HepG2 (cell line): Measurements from ENCODE around the gene MAPK11. TPM values are rescaled to one million over a fixed set of nuclear protein-coding genes. Genes with fewer than 3 reads are reported as not detected.
A peak's percentile ranks its signal among the peaks of the same experiment; 100 is the strongest.

ENCODE experiments used
- ASH2L ChIP-seq: fragments of 300-600, 200-600 bp; sonication (generic); IDR thresholded peaks from 2 replicates; pipeline ENCODE4 v1.7.0; 2017; ENCODE audit warnings: low read depth, mild to moderate bottlenecking, moderate library complexity, mixed read lengths, low read length; ENCODE audit not compliant: insufficient read length
- ATF1 ChIP-seq: IDR thresholded peaks from 2 replicates; pipeline ENCODE4 v1.6.1; 2016; ENCODE audit warnings: mild to moderate bottlenecking, control low read depth
- IKZF4 ChIP-seq: sonication (generic); formaldehyde crosslinking; IDR thresholded peaks from 2 replicates; pipeline ENCODE4 v1.5.1; 2020; ENCODE audit warnings: borderline replicate concordance, mild to moderate bottlenecking, low read depth, missing genetic modification reagents; ENCODE audit errors: not compliant biosample characterization
- KMT2B ChIP-seq: IDR thresholded peaks from 2 replicates; pipeline ENCODE4 v1.6.1; 2016; ENCODE audit warnings: missing genetic modification reagents, missing compliant biosample characterization
- NFATC3 ChIP-seq: sonication (generic); formaldehyde crosslinking; IDR thresholded peaks from 2 replicates; pipeline ENCODE4 v1.5.1; 2020; ENCODE audit warnings: mild to moderate bottlenecking, missing genetic modification reagents
- NR1H2 ChIP-seq: sonication (generic); formaldehyde crosslinking; IDR thresholded peaks from 2 replicates; pipeline ENCODE4 v1.8.1; 2022; ENCODE audit warnings: low read depth, missing genetic modification reagents, borderline replicate concordance
- PPARG ChIP-seq: conservative IDR thresholded peaks from 2 replicates; pipeline ENCODE4 v1.6.1; 2016; ENCODE audit warnings: missing biosample characterization, missing genetic modification reagents
- RORA ChIP-seq: sonication (generic); formaldehyde crosslinking; IDR thresholded peaks from 2 replicates; pipeline ENCODE4 v1.5.0; 2020; ENCODE audit warnings: mild to moderate bottlenecking, missing genetic modification reagents, moderate library complexity
- TBX3 ChIP-seq: fragments of 450-650 bp; IDR thresholded peaks from 2 replicates; pipeline ENCODE4 v1.6.1; 2017; ENCODE audit warnings: antibody characterized with exemption, mild to moderate bottlenecking, inconsistent platforms, borderline replicate concordance
- ZFP90 ChIP-seq: sonication (generic); formaldehyde crosslinking; IDR thresholded peaks from 2 replicates; pipeline ENCODE4 v1.8.0; 2022; ENCODE audit warnings: missing genetic modification reagents, mild to moderate bottlenecking, inconsistent platforms, borderline replicate concordance
- ZNF260 ChIP-seq: sonication (generic); formaldehyde crosslinking; IDR thresholded peaks from 2 replicates; pipeline ENCODE4 v1.4.0; 2020; ENCODE audit warnings: missing genetic modification reagents, low read depth, mild to moderate bottlenecking, borderline replicate concordance
- ZNF709 ChIP-seq: sonication (generic); formaldehyde crosslinking; IDR thresholded peaks from 2 replicates; pipeline ENCODE4 v1.5.0; 2020; ENCODE audit warnings: mild to moderate bottlenecking, missing genetic modification reagents
- polyA plus RNA-seq, 8 experiments: library from polyadenylated mRNA; depleted of rRNA in 3 of 8; stranded (reverse) in 7 of 8; unstranded in 1 of 8; fragments of >200 nt; fragmentation: Illumina TruSeq in 4 of 8; extraction: Trizol in 4 of 8; gene quantifications; 2 replicates each; pipeline versions ENCODE4 v1.2.1 to v1.2.3, GENCODE V29; 2011 to 2016; ENCODE audit warnings: low read depth in 4 of 8, missing spikeins in 1 of 8, mixed read lengths in 1 of 8; ENCODE audit not compliant: insufficient read depth in 1 of 8
- total RNA-seq, 5 experiments: library from RNA; depleted of rRNA; stranded (reverse); fragments of >200 nt; fragmentation: Illumina TruSeq; extraction: Trizol; gene quantifications; 2 replicates each; pipeline ENCODE4 v1.2.3, GENCODE V29; 2016; ENCODE audit warnings: low read depth in 1 of 5
- TF ChIP-seq, protein P1 (sequence below): sonication (generic); formaldehyde crosslinking; IDR thresholded peaks from 2 replicates; pipeline ENCODE4 v1.4.0; 2020; ENCODE audit warnings: low read depth, missing genetic modification reagents
- TF ChIP-seq, protein P2 (sequence below): sonication (generic); formaldehyde crosslinking; IDR thresholded peaks from 2 replicates; pipeline ENCODE4 v1.4.0; 2020; ENCODE audit warnings: low read depth, mild to moderate bottlenecking, missing genetic modification reagents
- TF ChIP-seq, protein P3 (sequence below): IDR thresholded peaks from 2 replicates; pipeline ENCODE4 v1.6.1; 2016; ENCODE audit warnings: low read depth, borderline replicate concordance
- TF ChIP-seq, protein P4 (sequence below): sonication (generic); formaldehyde crosslinking; IDR thresholded peaks from 2 replicates; pipeline ENCODE4 v1.5.0; 2020; ENCODE audit warnings: missing genetic modification reagents
- TF ChIP-seq, protein P5 (sequence below): sonication (generic); formaldehyde crosslinking; IDR thresholded peaks from 2 replicates; pipeline ENCODE4 v1.4.0; 2020; ENCODE audit warnings: missing genetic modification reagents

MAPK11 gene
- total and polyA plus RNA-seq, 2 of the 13 experiments (the other 11 are each of a cell fraction or from before 2014, with no cell fraction given) = 0.15 to 0.17 TPM

DNA sequence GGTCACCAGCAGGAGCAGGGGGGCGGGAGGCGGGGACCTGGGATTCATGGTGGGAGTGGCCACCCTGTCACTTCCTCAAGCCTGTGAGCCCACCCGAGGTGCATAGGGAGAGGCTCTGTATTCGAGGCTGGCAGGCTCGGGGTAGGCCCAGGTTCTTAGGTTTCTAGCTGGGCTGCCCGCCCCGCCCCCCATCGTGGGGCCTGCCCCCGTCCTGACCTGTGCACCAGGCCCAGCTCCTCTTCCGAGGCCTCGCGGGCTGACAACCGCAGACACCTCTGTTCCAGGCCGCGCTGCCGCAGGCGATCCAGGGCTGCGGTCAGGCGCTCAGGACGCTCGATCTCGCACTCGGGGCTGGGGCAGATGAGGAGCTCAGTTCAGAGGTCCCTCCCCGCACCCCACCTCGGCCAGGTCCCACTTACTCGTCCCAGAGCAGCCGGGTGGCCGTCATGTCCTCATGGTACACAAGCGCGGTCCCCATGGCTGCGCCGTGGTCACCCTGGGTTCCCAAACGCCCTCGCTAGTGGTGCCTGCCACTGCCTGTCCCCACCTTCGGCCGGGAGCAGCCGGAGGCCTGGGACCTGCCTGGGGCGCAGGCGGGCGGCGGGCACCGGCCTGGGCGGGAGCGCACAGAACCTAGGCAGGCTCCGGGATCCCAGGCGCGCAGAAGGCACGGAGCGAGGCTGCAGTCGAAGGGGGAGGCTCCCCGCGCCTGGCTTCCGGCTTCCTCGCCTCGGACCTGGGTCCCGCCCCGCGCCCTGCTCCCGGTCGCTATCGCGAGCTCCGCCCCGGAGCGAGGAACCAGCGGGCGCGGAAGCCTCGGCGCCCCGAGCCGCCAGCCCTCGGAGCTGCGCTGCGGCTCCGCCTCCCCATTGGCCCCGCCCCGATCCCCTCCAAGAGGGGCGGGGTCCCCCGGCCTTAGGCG, 19.4 kb downstream of the MAPK11 start, which contains the start of gene HDAC10 (continued):
- TF ChIP-seq, protein P1, sequence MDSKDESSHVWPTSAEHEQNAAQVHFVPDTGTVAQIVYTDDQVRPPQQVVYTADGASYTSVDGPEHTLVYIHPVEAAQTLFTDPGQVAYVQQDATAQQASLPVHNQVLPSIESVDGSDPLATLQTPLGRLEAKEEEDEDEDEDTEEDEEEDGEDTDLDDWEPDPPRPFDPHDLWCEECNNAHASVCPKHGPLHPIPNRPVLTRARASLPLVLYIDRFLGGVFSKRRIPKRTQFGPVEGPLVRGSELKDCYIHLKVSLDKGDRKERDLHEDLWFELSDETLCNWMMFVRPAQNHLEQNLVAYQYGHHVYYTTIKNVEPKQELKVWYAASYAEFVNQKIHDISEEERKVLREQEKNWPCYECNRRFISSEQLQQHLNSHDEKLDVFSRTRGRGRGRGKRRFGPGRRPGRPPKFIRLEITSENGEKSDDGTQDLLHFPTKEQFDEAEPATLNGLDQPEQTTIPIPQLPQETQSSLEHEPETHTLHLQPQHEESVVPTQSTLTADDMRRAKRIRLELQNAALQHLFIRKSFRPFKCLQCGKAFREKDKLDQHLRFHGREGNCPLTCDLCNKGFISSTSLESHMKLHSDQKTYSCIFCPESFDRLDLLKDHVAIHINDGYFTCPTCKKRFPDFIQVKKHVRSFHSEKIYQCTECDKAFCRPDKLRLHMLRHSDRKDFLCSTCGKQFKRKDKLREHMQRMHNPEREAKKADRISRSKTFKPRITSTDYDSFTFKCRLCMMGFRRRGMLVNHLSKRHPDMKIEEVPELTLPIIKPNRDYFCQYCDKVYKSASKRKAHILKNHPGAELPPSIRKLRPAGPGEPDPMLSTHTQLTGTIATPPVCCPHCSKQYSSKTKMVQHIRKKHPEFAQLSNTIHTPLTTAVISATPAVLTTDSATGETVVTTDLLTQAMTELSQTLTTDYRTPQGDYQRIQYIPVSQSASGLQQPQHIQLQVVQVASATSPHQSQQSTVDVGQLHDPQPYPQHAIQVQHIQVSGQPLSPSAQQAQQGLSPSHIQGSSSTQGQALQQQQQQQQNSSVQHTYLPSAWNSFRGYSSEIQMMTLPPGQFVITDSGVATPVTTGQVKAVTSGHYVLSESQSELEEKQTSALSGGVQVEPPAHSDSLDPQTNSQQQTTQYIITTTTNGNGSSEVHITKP (CRISPR knock-in tag) = no peak
- peak; percentile 53 for TF ChIP-seq IKZF4
- TF ChIP-seq ATF1 (CRISPR knock-in tag) = no peak
- no peak for TF ChIP-seq KMT2B (CRISPR knock-in tag)
- TF ChIP-seq ZNF709 = no peak
- TF ChIP-seq, protein P2, sequence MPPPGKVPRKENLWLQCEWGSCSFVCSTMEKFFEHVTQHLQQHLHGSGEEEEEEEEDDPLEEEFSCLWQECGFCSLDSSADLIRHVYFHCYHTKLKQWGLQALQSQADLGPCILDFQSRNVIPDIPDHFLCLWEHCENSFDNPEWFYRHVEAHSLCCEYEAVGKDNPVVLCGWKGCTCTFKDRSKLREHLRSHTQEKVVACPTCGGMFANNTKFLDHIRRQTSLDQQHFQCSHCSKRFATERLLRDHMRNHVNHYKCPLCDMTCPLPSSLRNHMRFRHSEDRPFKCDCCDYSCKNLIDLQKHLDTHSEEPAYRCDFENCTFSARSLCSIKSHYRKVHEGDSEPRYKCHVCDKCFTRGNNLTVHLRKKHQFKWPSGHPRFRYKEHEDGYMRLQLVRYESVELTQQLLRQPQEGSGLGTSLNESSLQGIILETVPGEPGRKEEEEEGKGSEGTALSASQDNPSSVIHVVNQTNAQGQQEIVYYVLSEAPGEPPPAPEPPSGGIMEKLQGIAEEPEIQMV (CRISPR knock-in tag) = no peak; the same call in 1 of the 2 replicates
- no peak for TF ChIP-seq RORA
- TF ChIP-seq, protein P3, sequence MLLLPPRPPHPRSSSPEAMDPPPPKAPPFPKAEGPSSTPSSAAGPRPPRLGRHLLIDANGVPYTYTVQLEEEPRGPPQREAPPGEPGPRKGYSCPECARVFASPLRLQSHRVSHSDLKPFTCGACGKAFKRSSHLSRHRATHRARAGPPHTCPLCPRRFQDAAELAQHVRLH (CRISPR knock-in tag) = no peak
- no peak for TF ChIP-seq ZNF260 (CRISPR knock-in tag)
- no peak; the same call in 1 of the 2 replicates for TF ChIP-seq ZFP90 (CRISPR knock-in tag)
- no peak for TF ChIP-seq NR1H2 (CRISPR knock-in tag)
- peak; percentile 51 for TF ChIP-seq ASH2L
- no peak for TF ChIP-seq NFATC3 (CRISPR knock-in tag)
- TF ChIP-seq, protein P4, sequence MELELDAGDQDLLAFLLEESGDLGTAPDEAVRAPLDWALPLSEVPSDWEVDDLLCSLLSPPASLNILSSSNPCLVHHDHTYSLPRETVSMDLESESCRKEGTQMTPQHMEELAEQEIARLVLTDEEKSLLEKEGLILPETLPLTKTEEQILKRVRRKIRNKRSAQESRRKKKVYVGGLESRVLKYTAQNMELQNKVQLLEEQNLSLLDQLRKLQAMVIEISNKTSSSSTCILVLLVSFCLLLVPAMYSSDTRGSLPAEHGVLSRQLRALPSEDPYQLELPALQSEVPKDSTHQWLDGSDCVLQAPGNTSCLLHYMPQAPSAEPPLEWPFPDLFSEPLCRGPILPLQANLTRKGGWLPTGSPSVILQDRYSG = no peak
- no peak for TF ChIP-seq TBX3
- TF ChIP-seq, protein P5, sequence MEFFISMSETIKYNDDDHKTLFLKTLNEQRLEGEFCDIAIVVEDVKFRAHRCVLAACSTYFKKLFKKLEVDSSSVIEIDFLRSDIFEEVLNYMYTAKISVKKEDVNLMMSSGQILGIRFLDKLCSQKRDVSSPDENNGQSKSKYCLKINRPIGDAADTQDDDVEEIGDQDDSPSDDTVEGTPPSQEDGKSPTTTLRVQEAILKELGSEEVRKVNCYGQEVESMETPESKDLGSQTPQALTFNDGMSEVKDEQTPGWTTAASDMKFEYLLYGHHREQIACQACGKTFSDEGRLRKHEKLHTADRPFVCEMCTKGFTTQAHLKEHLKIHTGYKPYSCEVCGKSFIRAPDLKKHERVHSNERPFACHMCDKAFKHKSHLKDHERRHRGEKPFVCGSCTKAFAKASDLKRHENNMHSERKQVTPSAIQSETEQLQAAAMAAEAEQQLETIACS (CRISPR knock-in tag) = no peak
- TF ChIP-seq PPARG (CRISPR knock-in tag) = no peak
